Ectodermal cell (in vitro differentiated cells): Measurements from ENCODE around the gene ZAR1.

Experiments
- H3K27ac ChIP-seq: 2 replicates; pipeline ENCODE4 v1.7.0; 2013; ENCODE audit warnings: mild to moderate bottlenecking, low read depth, low read length; ENCODE audit not compliant: insufficient read depth, poor library complexity, severe bottlenecking
- H3K27me3 ChIP-seq: 2 replicates; pipeline ENCODE4 v1.7.0; 2013; ENCODE audit warnings: mild to moderate bottlenecking, low read length; ENCODE audit not compliant: insufficient read depth, control insufficient read depth, poor library complexity, severe bottlenecking
- H3K36me3 ChIP-seq: one replicate; pipeline ENCODE4 v1.7.0; 2013; ENCODE audit warnings: low read length; ENCODE audit not compliant: control insufficient read depth, insufficient read depth
- H3K4me1 ChIP-seq: one replicate; pipeline ENCODE4 v1.7.0; 2013; ENCODE audit warnings: low read length; ENCODE audit not compliant: control insufficient read depth, insufficient read depth
- H3K4me3 ChIP-seq: 2 replicates; pipeline ENCODE4 v1.7.0; 2013; ENCODE audit warnings: low read depth, low read length, control low read depth; ENCODE audit not compliant: insufficient read depth
- H3K9me3 ChIP-seq: 2 replicates; pipeline ENCODE4 v1.7.0; 2013; ENCODE audit warnings: mild to moderate bottlenecking, low read length, moderate library complexity; ENCODE audit not compliant: control insufficient read depth
- WGBS, 2 experiments: methylation state at CpG; one replicate each; pipeline ENCODE4 v1.1.7; 2013; ENCODE audit warnings: missing lambda C conversion rate in 2 of 2; 5-methylcytosine and 5-hydroxymethylcytosine counted together

The ZAR1 gene

GRCh38 chr4:48484494-48485168, 5.4 kb upstream of the ZAR1 start:
- Histone ChIP-seq H3K4me1 (peaks cover under 1% of the 10 kb centered on the region), H3K36me3 (no peaks in the 10 kb centered on the region), H3K27me3 (peaks cover 51% of the 10 kb centered on the region), H3K4me3 (no peak overlapping the region), H3K9me3 (no peaks in the 10 kb centered on the region), H3K27ac (no peak overlapping the region)
- 86 to 87% methylated on average over 22 of the region's 22 CpGs for WGBS, 2 experiments

- Histone ChIP-seq H3K36me3 (no peaks in the 10 kb centered on the region), H3K27me3 (peaks cover 54% of the 10 kb centered on the region), H3K4me1 (peaks cover 4% of the 10 kb centered on the region), H3K4me3 (peak overlapping the region; percentile 31), H3K9me3 (no peaks in the 10 kb centered on the region), H3K27ac (no peak overlapping the region)
- 5 to 7% methylated on average over 14 of the region's 14 CpGs for WGBS, 2 experiments
Measured at GRCh38 chr4:48489683-48490011, 405 bp upstream of the ZAR1 start.

GRCh38 chr4:48490680-48491513, 845 bp downstream of the ZAR1 start:
- WGBS, 2 experiments: 54 to 61% methylated on average over 104 of the region's 104 CpGs
- Histone ChIP-seq H3K27me3 (peaks cover 48% of the 10 kb centered on the region), H3K4me3 (no peak overlapping the region)

GRCh38 chr4:48491514-48492176, 1.6 kb downstream of the ZAR1 start:
- Histone ChIP-seq H3K27me3 (peaks cover 48% of the 10 kb centered on the region), H3K4me1 (peaks cover 4% of the 10 kb centered on the region), H3K4me3 (no peak overlapping the region), H3K27ac (no peak overlapping the region), H3K9me3 (no peaks in the 10 kb centered on the region), H3K36me3 (no peaks in the 10 kb centered on the region)
- 85 to 86% methylated on average over 23 of the region's 23 CpGs for WGBS, 2 experiments

More at GRCh38 chr4:48490680-48491513, 845 bp downstream of the ZAR1 start:
- Histone ChIP-seq H3K4me1 (peaks cover 4% of the 10 kb centered on the region), H3K27ac (no peak overlapping the region), H3K36me3 (no peaks in the 10 kb centered on the region), H3K9me3 (no peaks in the 10 kb centered on the region)

GRCh38 chr4:48493452-48494100, 3.5 kb downstream of the ZAR1 start:
- Histone ChIP-seq H3K4me1 (peaks cover 4% of the 10 kb centered on the region), H3K27me3 (peaks cover 43% of the 10 kb centered on the region), H3K9me3 (no peaks in the 10 kb centered on the region), H3K36me3 (no peaks in the 10 kb centered on the region), H3K27ac (no peak overlapping the region), H3K4me3 (no peak overlapping the region)
- 89 to 90% methylated on average over 3 to 4 of the region's 4 CpGs for WGBS, 2 experiments

GRCh38 chr4:48495941-48496340, 5.9 kb downstream of the ZAR1 start:
- no peak overlapping the region for H3K27ac ChIP-seq
- H3K36me3 ChIP-seq: peaks cover 4% of the 10 kb centered on the region
- H3K4me3 ChIP-seq: no peak overlapping the region
- H3K27me3 ChIP-seq: peaks cover 19% of the 10 kb centered on the region
- H3K4me1 ChIP-seq: no peaks in the 10 kb centered on the region
- H3K9me3 ChIP-seq: no peaks in the 10 kb centered on the region
- 97 to 99% methylated on average over 2 of the region's 2 CpGs for WGBS, 2 experiments

- Histone ChIP-seq H3K27me3 (no peaks in the 10 kb centered on the region), H3K9me3 (no peaks in the 10 kb centered on the region), H3K36me3 (peaks cover 6% of the 10 kb centered on the region), H3K4me3 (no peak overlapping the region), H3K4me1 (no peaks in the 10 kb centered on the region), H3K27ac (no peak overlapping the region)
- 92 to 94% methylated on average over 4 of the region's 4 CpGs for WGBS, 2 experiments
Measured at GRCh38 chr4:48498895-48499294, 8.8 kb downstream of the ZAR1 start.

- H3K27ac ChIP-seq: no peak overlapping the region
- no peaks in the 10 kb centered on the region for H3K27me3 ChIP-seq
- WGBS, 2 experiments: 84 to 88% methylated on average over 3 of the region's 3 CpGs
- peaks cover 6% of the 10 kb centered on the region for H3K36me3 ChIP-seq
- H3K4me3 ChIP-seq: no peak overlapping the region
- no peaks in the 10 kb centered on the region for H3K9me3 ChIP-seq
- H3K4me1 ChIP-seq: no peaks in the 10 kb centered on the region
Measured at GRCh38 chr4:48499551-48500066, 9.6 kb downstream of the ZAR1 start.

- Histone ChIP-seq H3K27ac (no peak overlapping the region), H3K9me3 (no peaks in the 10 kb centered on the region), H3K36me3 (peaks cover 8% of the 10 kb centered on the region), H3K4me3 (no peak overlapping the region), H3K27me3 (no peaks in the 10 kb centered on the region), H3K4me1 (no peaks in the 10 kb centered on the region)
- 67 to 71% methylated on average over 3 to 4 of the region's 4 CpGs for WGBS, 2 experiments
Measured at GRCh38 chr4:48503233-48504025, 13.4 kb downstream of the ZAR1 start.
